Superior temporal gyrus (tissue), 1 donor: ENCODE results near the gene NRG2.
A peak's percentile ranks its signal among the peaks of the same experiment; 100 is the strongest.

Source experiments
- DNase-seq: peaks from one replicate; pipeline ENCODE4 v3.0.0-alpha.2; 2016; ENCODE audit errors: extremely low spot score

The NRG2 gene

GRCh38 chr5:139839918-139840317, 203.2 kb downstream of the NRG2 start:
- no peak for DNase-seq

GRCh38 chr5:139839232-139839815, 203.8 kb downstream of the NRG2 start:
- DNase-seq = no peak

GRCh38 chr5:139838381-139839197, 204.5 kb downstream of the NRG2 start:
- DNase-seq = no peak

- DNase-seq = no peak
These were observed 205.3 kb downstream of the NRG2 start for GRCh38 chr5:139837711-139838380.

- no peak for DNase-seq
These were observed 206.5 kb downstream of the NRG2 start for GRCh38 chr5:139836469-139837208.

- no peak for DNase-seq
These were observed 207.4 kb downstream of the NRG2 start for GRCh38 chr5:139835656-139836055.

GRCh38 chr5:139833525-139833924, 209.6 kb downstream of the NRG2 start:
- DNase-seq = no peak

GRCh38 chr5:139831624-139832023, 211.5 kb downstream of the NRG2 start:
- no peak for DNase-seq

- DNase-seq = no peak
These were observed 213.6 kb downstream of the NRG2 start for GRCh38 chr5:139829471-139829870.

GRCh38 chr5:139828207-139828895, 214.7 kb downstream of the NRG2 start:
- peak; percentile 82 for DNase-seq

GRCh38 chr5:139825690-139826089, 217.4 kb downstream of the NRG2 start:
- no peak for DNase-seq

GRCh38 chr5:139823757-139824355, 219.2 kb downstream of the NRG2 start:
- no peak for DNase-seq

GRCh38 chr5:139822553-139823425, 220.3 kb downstream of the NRG2 start:
- no peak for DNase-seq

- no peak for DNase-seq
These were observed 221.1 kb downstream of the NRG2 start for GRCh38 chr5:139821806-139822552.

GRCh38 chr5:139820606-139821005, 222.5 kb downstream of the NRG2 start:
- no peak for DNase-seq

- DNase-seq = no peak
These were observed 223.0 kb downstream of the NRG2 start for GRCh38 chr5:139820130-139820529.

- no peak for DNase-seq
These were observed 225.1 kb downstream of the NRG2 start for GRCh38 chr5:139817970-139818369.

- DNase-seq = no peak
These were observed 225.7 kb downstream of the NRG2 start for GRCh38 chr5:139817362-139817761.

- no peak for DNase-seq
These were observed 226.5 kb downstream of the NRG2 start for GRCh38 chr5:139816566-139816965.
